GM19240 (cell line): Measurements from ENCODE around the gene CCDC149.

Experiments used
- DNase-seq: peaks from one replicate; pipeline ENCODE4 v3.0.0; 2011; ENCODE audit warnings: low spot score; ENCODE audit not compliant: insufficient read length

Gene CCDC149

DNA sequence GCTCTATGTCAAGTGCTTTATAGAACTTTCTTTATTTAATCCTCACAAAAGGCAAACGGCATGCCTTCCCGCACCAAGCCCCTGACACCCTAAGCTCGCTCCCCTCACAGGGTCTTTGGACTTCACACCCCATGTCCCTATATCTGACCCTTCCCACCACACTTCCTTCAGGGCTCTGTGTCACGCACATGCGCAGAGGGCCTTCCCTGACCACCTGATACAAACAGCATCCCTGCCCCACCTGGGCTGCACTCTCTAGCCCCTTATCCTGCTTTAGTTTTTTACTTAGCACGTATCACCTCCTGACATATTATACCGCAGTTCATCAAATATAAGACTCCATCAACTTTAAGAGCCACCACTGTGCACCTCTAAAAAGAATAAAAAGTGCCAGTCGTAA, 67.7 kb downstream of the CCDC149 start:
- DNase-seq, result no peak

DNA sequence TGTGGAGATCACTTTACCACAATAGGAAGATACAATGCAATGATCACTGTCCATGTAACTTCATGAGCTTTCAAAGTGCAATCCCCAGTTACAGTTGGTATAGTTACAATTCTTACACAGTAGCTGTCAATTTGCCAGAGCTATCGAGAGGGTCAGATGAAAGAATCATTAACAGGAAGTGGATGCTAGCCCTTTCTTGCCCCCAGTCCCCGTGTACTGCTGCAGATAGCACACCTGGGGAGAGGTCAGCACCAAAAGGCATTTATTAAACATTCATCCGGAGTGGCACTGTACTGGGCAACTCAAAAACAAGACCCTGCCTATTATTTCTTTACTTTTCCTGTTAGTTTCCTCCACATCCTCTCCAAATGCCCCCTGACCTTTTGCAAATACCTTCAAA, 69.7 kb downstream of the CCDC149 start:
- no peak for DNase-seq

DNA sequence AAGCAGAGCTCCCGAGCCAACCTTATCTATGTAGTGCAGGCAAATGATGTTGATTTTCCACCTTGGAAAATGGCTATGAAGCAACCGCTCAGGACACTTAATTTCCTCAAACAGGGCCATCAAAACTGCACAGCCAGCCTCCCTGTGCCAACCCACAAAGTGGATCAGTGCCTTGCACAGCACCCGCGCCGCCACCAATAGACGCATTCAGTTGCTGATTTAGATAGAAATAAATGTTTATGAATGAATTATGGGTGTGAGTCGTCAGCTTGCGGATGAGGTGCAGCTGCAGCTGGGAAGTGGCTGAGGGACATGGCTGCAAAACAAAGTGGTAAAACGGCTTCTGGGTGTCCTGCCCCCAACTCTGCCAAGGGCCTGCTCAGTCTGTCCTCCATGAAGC, 70.5 kb downstream of the CCDC149 start:
- DNase-seq, result no peak

DNA sequence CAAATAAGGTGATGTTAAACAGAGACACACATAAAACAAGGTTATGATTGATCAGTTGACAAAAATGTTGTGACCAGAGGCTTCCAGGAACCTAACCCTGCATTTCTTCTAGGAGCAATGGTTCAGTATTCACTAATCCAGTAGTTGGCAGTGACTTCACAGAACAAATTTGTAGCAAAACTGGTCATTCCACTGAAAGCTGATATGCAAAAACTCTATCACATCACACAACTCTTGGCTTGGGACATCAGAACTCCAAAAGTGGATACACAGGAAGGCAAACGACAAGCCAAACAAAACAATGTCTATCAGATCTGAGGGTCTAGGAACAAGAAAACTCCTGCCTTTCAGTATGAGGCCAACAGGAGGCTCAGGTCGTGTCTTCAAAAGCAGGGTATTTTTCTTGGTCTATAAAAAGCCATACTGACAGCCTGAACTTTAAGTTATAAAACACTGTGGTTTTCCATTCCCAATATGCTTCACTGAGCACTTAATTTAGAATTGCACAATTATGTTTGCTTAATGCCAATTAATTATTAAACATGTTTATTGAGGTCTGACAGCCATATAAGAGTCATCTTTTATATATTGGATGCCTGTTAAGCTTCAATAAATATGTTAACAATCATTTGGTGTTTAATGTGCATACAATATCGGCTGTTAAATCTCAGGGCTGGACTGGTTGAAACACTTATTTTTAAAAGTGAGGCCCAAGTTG, 71.9 kb downstream of the CCDC149 start:
- no peak for DNase-seq

DNA sequence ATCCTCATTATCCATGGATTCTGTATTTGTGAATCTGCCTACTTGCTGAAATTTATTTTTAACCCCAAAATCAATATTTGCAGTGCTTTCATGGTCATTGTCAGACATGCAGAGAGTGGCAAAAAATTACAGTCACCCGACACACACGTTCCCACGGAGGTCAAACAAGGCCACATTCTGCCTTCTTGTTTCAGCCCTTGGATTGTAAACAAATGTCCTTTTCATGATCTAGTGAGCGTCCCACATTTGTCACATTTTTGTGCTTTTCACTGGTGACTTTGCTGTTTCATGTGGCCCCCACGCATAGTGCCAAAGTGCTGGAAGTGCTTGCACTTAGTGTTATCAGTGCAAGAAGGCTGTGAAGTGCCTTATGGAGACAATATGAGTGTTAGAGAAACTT, 72.5 kb downstream of the CCDC149 start:
- DNase-seq, result no peak

DNA sequence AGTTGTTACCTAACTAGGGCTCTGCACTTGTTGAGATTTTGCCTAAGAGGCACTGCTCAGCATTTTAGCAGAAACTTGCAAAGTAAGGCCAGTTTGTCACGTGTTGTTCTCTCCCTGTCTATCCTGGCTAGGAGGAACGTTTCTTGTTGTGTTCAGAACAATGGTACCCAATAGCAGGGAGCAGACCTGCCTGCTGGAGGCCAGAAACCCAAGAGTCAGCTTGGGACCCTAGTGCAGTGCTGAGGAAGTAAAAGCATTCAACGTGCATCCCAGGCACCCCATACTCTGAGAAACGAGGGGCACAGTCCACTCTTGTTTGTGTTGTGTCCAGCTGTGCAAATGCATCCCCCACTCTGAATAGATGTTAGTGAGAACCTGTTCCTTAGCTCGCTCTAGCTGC, 75.1 kb downstream of the CCDC149 start:
- no peak for DNase-seq

DNA sequence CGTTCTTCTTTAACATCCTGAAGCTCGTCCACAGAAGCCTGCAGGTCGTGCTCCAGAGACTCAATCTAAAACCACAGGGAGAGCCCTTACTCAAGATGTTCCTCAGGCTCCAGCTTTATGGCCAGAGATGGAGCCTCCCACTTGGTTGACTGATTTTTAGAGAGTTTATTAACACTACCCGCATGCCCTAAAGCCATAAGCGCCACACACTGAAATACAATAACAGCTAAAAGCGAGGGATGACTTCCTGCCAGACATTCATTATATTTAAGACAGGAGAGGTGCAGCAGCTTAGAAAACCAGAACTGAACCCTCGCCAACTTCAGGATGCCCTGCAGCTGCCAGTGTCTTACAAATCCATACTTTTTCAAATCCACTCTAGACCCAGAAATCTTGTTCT, 75.5 kb downstream of the CCDC149 start:
- no peak for DNase-seq

DNA sequence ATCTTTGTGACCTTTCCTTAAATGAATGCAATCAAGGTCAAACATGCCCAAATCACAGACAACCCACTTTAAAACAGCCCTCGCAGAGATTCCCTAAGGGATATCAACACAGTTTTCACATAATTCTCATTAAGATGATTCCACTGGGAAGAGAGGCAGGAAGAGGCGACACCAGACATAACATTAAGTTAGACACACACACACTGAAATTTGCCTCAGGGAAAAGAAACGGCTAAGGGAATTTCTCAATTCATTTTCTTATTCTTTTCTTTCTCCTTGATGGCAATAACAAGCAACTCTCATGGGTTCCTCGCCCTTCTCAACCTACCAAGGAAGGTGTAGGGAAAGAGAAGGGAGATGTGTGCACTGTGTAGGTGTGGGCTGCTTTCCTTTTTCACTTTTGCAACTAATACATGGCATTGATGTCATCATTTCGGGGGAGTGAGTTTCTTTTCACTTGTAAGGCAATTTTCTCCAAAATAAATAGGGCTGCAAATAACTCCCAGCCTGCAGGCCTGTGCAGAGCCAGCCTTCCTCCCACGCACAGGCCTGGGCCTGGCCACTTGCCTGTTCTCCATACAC, 76.1 kb downstream of the CCDC149 start:
- no peak for DNase-seq

DNA sequence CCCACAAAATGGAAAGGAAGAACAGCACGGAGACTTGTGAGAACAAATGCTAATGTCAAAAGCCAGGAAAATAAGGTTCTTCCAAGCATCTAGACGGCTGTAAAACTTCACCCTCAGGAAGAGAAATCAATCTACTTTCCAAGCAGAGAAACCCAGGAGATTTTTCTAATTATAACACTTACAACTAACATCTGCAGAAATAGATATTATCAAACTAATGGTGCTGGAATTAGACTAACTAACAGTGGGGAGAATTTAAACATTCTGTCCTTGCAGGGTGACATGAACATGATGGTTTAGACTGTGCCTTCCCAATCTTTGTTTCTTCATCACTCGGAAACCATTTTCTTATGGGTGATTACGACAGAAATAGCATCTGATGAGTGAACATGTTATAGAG, 77.1 kb downstream of the CCDC149 start:
- DNase-seq, result no peak

DNA sequence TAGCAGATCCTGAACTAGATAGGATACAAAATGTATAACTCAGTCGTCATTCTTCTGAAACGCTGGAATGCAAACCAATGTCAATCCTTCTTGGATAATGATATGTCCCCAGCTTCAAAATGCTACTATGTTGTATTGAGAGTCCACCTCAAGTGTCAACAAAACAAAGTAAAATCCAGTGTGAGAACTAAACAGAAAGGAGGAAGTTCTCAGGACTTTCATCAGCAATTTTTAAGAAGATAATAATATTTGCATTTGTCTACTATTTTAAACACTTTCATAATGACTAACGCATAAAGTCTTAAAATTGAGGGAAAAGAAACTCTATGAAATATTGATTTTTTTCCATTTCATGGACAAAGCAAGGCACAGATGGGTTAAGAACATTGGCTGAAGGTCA, 81.2 kb downstream of the CCDC149 start:
- no peak for DNase-seq

DNA sequence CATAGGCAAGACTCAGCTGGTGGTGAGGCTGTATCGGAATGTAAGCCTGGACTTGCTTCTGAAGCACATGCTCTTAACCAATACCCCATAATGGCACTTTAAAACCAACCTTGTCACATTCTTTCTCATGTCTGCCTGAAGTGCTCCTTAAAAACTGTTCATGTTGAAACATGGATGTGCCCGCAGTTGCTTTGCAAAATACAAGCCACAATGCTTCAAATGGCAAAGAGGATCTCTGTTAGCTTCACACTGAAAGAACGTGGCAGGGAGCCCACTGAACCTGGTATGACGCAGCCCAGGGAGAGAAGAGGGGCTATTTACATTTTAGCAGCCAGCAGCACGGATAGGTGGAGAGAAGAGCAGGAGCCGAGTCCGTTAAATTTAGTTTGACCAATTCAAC, 88.1 kb downstream of the CCDC149 start:
- DNase-seq, result no peak

DNA sequence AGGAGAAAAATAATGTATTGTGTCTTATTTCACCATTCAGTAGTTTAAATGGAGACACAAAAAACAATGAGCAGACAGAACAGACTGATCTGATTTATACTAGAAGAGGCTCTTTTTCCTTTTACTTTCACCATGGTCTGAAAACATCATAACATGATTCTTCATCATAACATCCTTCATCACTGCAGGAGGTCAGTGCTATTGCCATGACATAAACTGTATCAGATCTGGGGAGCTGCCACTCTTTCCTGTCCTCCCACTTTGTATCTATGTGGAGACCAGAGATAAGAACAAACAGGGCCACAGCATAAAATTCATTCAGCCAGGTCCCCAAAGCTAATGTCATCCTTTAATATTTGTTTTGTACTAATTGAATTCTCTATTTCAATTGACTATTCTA, 92.3 kb downstream of the CCDC149 start:
- no peak for DNase-seq

DNA sequence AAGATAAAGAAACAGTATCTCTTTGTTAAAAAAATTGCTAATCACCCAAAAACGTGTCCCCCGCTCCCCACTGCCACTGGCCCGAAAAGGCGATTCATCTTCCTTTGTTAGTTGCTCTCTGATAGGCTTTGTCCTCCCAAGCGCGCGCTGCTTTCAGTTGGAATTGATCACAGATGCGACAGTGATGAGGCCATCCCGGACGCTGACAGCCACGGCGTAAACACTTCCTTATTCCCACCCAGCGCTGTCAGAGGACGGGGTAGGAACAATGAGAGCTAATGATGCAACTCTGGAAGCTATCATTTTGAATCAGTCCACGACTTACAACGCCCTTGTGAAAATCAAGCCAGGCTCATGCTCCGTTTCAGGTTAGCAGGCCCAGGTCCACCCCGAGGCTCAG, 96.0 kb downstream of the CCDC149 start:
- no peak for DNase-seq

DNA sequence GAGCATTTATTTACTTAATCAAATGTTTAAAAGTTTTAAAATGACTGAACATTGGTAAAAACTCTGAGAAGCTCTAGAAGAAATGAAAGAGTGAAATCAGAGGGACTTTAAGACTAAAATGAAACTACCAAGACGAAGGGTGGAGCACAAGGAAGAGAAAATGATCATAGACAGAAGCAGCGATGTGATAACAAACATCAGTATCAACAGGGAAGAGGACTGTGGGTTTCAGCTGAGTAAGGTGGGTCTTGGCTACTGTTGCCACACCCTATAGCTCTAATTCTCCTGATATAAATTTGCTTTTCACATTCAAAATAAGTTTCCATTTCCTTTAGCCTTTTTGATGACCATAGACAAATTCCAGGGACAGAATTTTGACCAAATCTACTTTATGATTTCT, 99.1 kb downstream of the CCDC149 start:
- DNase-seq, result no peak

DNA sequence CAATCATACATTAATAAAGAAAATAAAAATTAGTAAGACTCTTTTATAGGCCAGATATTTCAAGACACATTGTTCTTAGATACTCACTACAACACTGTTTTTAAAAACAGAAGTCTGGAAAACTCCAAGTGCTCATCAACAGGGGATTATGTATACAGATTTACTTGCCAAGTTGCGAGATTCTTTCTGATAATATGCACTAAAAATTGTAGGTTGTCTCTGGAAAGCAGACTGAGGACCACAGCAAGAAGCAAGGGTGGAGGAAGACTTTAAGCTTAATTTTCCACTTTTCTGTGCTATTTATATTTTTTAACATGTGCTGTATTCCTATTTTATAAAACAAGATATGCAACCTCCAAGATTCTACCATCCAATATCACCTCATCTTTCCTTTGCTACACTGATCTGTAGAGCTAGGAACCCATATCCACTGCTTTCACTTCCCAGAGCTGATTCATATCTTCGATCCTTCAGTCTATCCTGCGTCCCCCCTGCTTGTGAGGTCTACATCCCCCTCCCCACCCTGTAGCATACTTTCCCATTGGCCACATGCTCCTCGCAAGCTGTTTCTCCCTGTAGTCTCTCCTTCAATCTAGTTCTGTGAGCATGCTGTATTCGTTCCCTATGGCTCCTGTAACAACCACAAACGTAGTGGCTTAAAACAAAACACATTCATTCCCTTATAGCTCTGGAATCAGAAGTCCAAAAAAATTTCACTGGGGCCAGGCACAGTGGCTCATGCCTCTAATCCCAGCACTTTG, 101.8 kb downstream of the CCDC149 start:
- no peak for DNase-seq

DNA sequence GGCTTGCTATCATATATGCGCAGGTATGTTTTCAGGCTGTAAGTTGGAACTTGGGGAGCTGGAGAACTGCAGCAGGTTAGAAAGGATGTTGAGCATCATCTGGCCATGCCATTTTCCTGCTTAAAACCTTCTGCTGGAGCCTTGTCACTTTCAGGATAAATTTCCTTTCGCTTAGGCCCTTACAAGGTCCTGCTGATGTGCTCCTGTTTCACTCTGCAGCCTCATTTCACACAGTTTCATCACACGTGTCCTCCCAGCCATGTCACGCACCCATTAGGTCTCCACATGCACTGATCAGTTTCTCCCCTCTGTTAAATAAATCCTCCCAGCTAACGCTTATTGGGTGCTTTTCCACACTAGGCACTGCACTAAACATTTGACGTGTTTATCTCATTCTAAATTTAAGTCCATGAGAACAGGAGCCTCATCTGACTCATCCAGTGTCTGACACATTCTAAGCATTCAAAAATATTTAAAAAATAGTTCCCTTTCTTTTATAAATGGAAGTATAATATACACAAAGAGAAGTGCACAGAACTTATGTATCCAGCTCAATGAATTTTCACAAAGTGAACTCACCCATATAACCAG, 102.9 kb downstream of the CCDC149 start:
- no peak for DNase-seq

DNA sequence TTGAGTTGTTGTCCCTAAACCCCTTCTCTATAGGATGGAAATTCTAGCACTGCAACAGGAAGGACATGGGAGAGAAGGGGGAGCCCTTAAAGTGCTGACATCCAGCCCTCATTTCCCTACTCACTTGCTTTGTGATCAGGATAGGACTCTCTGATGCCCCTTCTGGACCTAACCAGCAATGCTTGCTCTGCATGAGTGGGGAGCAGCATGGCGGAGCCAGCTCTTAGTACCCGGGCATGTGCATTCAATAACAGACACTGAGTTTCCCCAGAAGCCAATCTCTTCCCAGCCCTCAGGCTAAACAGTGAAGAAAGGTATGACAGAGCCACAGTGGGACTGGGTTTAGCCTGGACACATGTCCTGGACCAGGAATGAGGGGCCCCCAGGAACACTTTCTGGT, 103.5 kb downstream of the CCDC149 start:
- no peak for DNase-seq

DNA sequence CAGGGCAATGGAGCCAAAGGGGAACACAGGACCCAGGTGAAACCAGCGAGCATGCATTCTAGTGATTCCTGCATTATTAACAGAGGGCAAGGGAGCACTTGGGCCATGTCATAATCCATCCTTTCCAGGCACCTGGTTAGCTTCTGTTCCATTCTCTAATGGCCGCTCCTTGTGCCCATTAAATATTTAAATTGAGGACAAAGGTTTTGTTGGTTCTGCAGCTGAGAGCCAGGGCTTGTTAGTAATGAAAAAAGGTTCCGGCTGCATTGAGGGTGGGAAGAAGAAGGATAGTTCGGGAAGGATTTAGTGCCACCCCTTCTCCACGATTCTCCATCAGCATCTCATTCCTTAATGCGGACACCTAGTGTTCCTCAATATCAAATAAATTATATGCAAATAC, 103.9 kb downstream of the CCDC149 start:
- DNase-seq, result no peak

DNA sequence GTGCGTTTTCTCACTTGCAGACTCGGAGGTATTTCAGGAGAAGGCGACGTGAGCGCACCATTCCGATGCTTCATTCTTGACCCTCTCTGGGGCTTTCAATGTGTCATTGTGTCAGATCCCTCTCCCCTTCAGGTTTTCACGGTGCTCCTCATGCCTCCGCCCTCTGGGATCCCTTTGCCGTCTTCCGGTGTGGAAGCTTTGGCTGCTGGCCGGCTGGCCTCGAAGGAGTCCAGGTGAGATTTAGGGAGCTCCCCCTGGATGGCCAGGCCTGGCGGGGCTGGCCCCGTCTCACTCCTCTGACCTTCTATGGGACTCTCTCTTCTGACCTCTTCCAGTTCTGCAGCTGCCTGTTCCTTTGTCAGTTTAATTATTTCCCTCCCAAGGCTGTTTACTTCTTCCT, 104.6 kb downstream of the CCDC149 start:
- DNase-seq, result no peak

DNA sequence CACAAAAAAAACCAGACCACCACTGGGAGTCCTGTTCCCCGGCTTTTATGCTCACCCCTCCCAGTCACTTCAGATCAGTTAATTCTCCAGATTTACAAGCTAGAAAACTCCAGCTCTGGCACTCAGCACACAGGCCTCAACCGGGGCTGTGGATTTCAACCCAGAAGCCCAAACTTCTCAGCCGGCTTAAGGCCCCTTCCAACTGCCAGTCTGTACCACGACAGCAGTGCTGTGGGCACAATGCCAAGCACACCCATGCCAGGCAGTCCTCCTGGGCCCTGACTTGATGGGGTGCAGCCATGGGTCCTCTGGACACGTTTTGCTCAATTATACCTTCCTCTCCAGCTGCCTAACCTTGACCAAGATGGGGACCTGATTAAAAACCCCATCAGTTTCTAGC, 105.2 kb downstream of the CCDC149 start:
- no peak for DNase-seq

DNA sequence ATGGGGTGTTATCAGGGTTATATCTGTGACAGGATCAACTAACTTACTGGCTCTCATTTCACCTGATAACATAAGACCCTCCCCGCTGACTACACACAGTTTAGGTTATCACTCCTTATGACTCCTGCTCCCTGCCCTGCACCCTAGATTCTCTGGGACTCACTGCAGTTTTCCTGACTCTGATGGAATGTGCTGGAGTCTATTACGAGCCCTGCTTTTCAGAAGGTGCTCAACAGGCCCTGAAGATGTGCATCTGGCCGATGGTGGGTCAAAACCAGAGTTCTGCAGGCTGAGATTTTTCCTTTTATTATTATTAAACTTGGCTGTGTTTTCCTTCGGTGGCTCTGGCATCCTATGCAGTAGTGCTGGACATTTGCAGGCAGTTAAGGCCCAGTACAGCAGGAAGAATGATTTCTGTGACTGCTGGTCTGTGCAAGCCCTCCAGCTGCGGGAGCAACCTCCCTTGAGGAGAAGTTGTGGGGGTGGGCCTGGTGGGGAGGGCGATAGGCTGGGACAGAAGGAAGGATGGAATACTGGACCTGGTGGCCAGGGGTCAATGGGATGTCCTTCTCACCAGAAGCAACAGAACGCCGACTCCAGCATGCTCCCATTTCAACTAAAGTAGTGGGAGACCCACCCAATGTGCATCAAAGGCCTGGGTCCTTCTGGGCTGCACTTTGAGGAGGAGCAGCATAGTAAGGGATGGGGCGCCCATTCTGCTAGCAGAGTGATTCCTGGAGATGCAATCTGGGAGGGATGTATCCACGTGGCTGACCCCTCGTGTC, 106.4 kb downstream of the CCDC149 start:
- DNase-seq, result no peak

DNA sequence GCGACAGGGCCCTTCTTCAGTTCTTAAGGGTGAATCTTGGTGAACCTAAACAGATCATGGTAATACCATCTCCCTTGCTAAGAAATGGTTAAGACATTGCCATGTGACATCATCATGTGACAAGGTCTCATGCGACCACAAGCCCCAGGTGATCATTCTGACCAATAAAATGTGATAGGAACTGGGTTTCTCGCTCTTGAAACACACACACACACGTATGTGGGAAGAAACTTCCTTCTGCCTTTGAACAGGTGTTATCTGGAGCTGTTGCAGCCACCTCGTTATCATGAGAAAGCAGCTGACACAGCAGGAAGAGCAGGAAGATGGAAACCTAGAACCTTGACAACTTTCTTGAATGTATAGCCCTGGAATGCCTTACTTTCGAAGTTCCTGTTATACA, 107.3 kb downstream of the CCDC149 start:
- no peak for DNase-seq
